DMS53 (cell line): Measurements from ENCODE around the gene PUSL1.
"Not testable (repeated sequence)": the region's sequence is repeated elsewhere in the genome, so short reads cannot be mapped to it uniquely, and the experiment has no call there.

Source experiments
- DNase-seq: peaks from one replicate; lab custom pipeline; 2025; lab: John Stamatoyannopoulos, UW

Gene PUSL1

DNA sequence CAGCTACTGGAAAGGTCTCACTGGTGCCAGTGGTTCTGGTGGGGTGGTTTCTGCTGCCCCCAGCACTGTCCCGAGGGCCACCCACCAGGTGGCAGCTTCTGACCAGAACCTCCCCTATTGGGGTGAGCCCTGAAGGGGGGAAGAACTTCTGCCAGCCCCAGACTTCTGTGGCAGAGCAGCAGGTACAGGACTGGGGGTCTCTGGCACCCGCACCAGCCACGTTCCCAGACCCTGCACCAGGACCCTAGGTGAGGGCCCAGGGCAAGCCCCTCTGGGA is 1.6 kb downstream of the PUSL1 start:
- DNase-seq = peak; percentile 47

- peak; percentile 36 for DNase-seq
Measured at GRCh38 chr1:1310476-1311053, 2.2 kb downstream of the PUSL1 start.

GRCh38 chr1:1311107-1312104 is 3.0 kb downstream of the PUSL1 start:
- DNase-seq = peak; percentile 45

DNA sequence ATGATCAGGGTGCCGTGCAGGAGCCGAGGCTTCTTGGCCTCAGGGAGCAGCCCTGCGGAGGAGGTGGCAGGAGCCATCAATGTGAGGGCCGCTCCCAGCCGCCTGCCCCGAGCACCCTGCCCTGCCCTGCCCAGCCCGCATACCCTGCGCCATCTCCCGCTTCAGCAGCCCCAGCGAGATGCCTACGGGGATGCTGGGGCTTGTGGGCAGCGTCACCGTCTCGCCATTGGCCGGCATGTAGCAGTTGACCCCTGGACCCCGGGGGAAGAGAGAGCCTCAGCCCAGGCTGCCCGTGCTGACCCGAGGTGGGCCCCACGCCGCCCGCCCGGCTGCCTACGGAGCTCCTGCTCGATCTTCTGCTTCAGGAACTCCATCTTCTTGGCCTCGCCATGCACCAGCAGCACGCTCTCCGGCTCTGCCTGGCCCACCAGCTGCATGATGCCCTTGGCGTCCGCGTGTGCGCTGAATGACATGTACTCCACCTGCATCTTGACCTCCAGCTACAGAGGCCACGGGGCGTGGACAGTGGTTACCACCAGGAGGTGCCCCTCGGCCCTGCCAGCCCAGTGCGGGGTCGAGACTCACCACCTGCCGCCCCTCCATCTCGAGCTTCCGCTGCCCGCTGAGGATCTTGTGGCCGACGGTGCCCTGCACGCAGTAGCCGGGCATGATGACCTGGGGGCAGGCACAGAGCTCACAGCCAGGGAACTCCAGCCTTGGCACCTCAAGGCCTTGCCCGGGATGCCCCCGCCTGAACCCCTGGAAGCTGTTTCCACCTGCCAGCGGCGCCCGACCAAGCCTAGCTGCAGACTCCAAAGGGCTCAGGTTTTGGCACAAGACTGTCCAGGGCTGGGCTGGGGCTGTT is 4.3 kb downstream of the PUSL1 start:
- DNase-seq = no peak

DNA sequence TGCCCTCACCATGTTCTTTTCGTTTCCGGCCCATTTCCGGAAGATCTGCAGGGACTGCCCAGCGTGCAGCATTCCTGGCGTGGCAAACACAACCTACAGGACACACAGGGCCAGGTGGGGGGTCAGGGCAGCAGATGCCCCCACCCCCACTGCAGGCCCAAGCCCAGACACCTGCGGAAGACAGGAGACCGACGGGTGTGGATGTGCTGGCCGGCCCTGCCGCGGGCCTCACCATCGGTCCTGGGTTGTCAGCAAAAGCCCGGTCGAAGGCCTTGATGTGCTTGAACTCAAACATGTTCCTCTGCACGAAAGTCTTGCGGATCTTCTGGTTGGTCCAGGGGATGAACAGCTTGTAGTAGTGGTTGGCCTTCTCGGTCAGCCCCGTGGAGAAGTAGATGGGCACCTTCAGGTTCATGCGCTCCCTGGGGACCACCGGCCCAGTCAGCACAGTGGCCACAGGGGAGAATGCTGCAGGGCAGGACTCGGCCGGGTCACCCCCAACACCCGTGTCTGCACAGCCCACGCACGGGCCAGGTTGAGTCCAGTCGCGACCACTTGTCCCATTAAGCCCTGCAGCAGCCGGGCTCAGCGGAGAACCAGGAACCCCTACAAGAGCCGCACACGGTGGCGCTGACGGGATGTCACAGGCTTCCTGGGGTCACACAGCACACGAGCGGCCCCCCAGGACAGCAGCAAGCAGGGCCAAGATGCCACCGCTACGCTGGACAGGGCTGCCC is 5.3 kb downstream of the PUSL1 start:
- DNase-seq = no peak

GRCh38 chr1:1314237-1314586 is 5.8 kb downstream of the PUSL1 start:
- DNase-seq = no peak

- DNase-seq = no peak
Measured at GRCh38 chr1:1314678-1315335, 6.4 kb downstream of the PUSL1 start.

GRCh38 chr1:1315435-1315954 is 7.1 kb downstream of the PUSL1 start:
- no peak for DNase-seq

- not testable (repeated sequence) for DNase-seq
Measured at GRCh38 chr1:1316199-1316598, 7.8 kb downstream of the PUSL1 start.

DNA sequence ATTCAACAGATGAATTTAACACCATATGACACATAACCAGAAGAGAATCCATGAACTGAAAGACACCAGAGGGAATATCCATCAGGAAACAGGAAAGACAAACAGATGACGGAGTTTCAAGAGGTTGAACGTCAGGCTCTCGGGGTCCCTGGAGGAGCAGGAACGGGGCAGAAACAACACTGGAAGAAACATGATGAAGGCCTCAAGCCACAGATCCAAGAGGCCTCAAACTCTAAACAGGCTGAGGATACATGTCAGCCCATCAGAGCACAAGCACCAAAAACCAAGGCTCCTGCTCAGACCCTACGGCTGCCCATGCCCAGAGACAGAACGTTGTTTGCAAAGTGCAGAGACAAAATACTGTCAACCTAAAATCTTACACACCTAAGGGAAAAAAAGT is 9.0 kb downstream of the PUSL1 start:
- no peak for DNase-seq

DNA sequence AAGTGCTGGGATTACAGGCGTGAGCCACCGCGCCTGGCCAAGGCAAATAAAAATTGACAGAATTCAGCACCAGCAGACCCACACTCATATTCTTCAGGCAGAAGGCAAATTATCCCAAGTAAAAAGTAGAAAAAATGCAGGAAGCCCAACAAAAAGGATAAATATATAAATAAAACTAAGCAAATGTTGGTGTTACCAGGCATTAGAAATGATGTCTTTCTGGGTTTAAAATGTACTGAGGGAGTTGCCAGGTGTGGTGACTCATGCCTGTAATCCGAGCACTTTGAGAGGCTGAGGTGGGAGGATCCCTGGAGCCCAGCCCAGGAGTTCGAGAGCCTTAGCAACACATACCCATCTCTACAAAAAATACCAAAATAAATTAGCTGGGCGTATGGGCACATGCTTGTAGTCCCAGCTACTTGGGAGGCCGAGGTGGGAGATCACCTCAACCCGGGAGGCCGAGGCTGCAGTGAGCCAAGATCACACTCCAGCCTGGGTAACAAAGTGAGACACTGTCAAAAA is 9.8 kb downstream of the PUSL1 start:
- peak; percentile 97 for DNase-seq

DNA sequence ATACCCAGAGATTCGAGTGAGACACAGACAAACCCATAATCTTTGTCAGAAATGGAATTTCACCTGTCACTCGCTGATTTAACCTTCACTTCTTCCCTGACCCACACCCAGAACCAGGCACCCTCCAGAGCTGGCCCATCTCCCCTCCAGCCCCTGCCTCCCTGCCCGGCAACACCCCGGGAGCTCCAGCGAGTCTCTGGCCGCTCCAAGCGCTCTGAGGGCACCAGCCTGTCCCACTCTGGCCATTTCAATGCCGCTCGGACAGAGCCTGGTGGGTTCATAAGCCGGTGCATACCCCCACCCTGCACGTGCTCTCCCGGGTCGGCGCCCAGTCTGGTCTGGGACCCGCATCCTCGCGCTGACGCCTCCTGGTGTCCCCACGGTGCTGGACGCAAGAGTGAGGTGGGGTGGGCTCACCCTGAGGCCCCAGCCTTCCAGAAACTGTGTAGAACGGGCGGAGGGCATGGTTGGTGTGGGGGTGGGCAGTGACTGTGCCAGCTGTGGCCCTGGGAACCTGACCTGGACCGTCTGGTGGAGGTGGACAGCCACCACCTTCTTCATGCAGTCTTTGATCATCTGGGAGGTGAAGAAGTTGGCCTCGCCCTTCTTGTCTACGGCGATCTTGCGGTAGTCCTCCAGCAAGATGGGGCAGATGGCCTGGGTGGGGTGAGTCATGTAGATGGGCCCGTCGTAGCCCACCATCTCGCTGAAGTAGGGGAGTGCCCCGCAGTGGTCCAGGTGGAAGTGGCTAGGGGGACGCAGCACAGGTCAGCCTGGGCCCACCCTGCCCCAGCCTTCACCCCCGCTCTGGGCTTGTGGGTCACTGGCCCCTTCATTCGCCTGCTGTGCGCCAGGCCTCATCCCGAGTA is 10.6 kb downstream of the PUSL1 start:
- DNase-seq = no peak

DNA sequence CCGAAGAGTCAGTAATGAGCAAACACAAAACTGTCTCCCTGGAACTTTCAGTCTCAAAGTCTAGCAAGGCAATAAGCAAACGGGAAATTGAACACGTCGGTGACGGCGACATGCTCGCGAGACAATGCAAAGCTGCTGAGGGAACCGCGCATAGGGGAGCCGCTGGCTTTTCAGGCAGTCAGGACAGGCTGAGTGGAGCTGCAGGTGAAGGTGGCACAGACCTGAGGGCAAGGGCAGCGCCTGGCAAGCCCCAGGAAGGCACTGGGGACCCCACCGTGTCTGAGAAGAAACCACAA is 11.2 kb downstream of the PUSL1 start:
- peak; percentile 43 for DNase-seq

DNA sequence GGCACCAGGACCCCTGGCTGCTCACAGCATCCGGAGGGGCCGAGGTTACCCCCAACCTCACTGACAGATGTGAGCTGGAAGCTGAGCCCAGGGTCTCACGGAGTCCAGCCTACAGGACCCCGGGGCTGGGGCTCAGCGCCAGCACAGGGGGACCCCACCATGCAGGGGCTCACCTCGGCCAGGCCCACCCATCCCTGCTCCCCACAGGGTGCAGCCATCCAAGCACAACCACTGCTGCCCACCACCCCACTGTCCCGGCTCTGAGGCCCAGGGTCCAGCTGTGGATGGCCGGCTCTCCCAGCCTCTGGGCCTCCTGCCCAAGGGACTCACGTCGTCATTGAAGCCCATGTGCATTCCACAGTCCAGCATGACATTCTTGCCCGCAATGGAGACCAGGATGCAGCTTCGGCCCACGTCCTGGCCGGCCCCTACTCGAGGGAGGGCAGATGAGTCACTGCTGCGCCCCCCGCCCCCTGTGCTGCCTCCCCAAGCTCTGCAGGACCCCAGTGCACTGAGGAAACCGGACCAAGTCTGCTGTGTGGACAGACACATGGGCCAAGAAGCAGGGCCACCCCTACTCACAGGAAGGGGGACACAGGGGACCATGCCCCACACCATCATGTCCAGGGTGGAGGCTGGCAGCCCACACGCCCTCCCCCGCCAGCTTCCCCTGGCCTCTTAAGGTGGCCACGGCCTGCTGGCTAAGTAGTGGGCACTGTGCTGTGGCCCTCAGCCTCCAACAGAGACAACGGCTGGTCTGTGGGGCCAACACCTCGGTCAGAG is 12.5 kb downstream of the PUSL1 start:
- no peak for DNase-seq

- no peak for DNase-seq
Measured at GRCh38 chr1:1321477-1321876, 13.1 kb downstream of the PUSL1 start.

GRCh38 chr1:1322418-1322817 is 14.0 kb downstream of the PUSL1 start:
- DNase-seq = no peak

- DNase-seq = no peak
Measured at GRCh38 chr1:1322952-1323351, 14.6 kb downstream of the PUSL1 start.

DNA sequence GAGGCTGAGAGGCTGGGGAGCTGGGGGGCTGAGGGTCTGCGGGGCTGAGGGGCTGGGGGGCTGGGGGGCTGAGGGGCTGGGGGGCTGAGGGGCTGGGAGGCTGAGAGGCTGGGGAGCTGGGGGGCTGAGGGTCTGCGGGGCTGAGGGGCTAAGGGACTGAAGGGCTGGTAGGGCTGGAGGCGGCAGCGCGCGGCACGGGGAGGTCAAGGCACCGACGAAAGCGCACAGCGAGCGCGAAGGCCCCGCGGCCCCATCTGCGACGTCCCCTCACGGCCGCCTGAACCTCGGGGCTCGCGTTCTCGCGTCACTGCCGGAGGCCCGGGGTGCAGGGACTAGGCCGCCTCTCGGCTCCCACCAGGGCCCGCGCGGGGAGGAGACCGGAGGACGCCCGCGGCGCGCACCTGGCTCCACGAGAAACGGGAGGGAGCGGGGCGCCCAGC is 15.7 kb downstream of the PUSL1 start:
- peak; percentile 87 for DNase-seq

GRCh38 chr1:1324524-1325287 is 16.3 kb downstream of the PUSL1 start, which contains the start of the genes CPTP and INTS11:
Gene CPTP, plus strand, starts transcription at chr1:1324802. Its CDS starts 2,109 bp downstream, at chr1:1326911.
Gene INTS11, minus strand, starts transcription at chr1:1324660. Its CDS starts 52 bp downstream, at chr1:1324608.
- peak; percentile 98 for DNase-seq
